HepG2 (cell line): ENCODE results near the gene MAFF. TPM values are rescaled to one million over a fixed set of nuclear protein-coding genes. Genes with fewer than 3 reads are reported as not detected.

ENCODE experiments used
- ATAD3A ChIP-seq: sonication (generic); formaldehyde crosslinking; IDR thresholded peaks from 2 replicates; pipeline ENCODE4 v1.4.0; 2020; ENCODE audit warnings: missing genetic modification reagents
- GATA4 ChIP-seq: sonication (generic); IDR thresholded peaks from 2 replicates; pipeline ENCODE4 v1.6.1; 2016; ENCODE audit warnings: antibody characterized with exemption, low read depth, borderline replicate concordance
- HOXA3 ChIP-seq: sonication (generic); formaldehyde crosslinking; IDR thresholded peaks from 2 replicates; pipeline ENCODE4 v1.5.0; 2020; ENCODE audit warnings: missing genetic modification reagents
- KDM5B ChIP-seq: sonication (generic); formaldehyde crosslinking; IDR thresholded peaks from 2 replicates; pipeline ENCODE4 v1.4.0; 2020; ENCODE audit warnings: missing genetic modification reagents, mild to moderate bottlenecking, borderline replicate concordance
- KLF12 ChIP-seq: sonication (generic); formaldehyde crosslinking; IDR thresholded peaks from 2 replicates; pipeline ENCODE4 v1.4.0; 2020; ENCODE audit warnings: missing genetic modification reagents, borderline replicate concordance
- UBTF ChIP-seq: sonication (generic); formaldehyde crosslinking; IDR thresholded peaks from 2 replicates; pipeline ENCODE4 v1.4.0; 2020; ENCODE audit warnings: mild to moderate bottlenecking, missing genetic modification reagents
- ZBTB10 ChIP-seq: sonication (generic); formaldehyde crosslinking; IDR thresholded peaks from 2 replicates; pipeline ENCODE4 v1.4.0; 2020; ENCODE audit warnings: missing genetic modification reagents, borderline replicate concordance
- ZNF441 ChIP-seq: sonication (generic); formaldehyde crosslinking; IDR thresholded peaks from 2 replicates; pipeline ENCODE4 v1.7.0; 2021; ENCODE audit warnings: missing genetic modification reagents, borderline replicate concordance
- ZNF607 ChIP-seq: sonication (generic); formaldehyde crosslinking; IDR thresholded peaks from 2 replicates; pipeline ENCODE4 v1.5.1; 2020; ENCODE audit warnings: missing genetic modification reagents, mild to moderate bottlenecking, borderline replicate concordance
- polyA plus RNA-seq, 8 experiments: library from polyadenylated mRNA; depleted of rRNA in 3 of 8; stranded (reverse) in 7 of 8; unstranded in 1 of 8; fragments of >200 nt; fragmentation: Illumina TruSeq in 4 of 8; extraction: Trizol in 4 of 8; gene quantifications; 2 replicates each; pipeline versions ENCODE4 v1.2.1 to v1.2.3, GENCODE V29; 2011 to 2016; ENCODE audit warnings: low read depth in 4 of 8, missing spikeins in 1 of 8, mixed read lengths in 1 of 8; ENCODE audit not compliant: insufficient read depth in 1 of 8
- total RNA-seq, 5 experiments: library from RNA; depleted of rRNA; stranded (reverse); fragments of >200 nt; fragmentation: Illumina TruSeq; extraction: Trizol; gene quantifications; 2 replicates each; pipeline ENCODE4 v1.2.3, GENCODE V29; 2016; ENCODE audit warnings: low read depth in 1 of 5
- TF ChIP-seq, protein P1 (sequence below): sonication (generic); formaldehyde crosslinking; conservative IDR thresholded peaks from 2 replicates; pipeline ENCODE4 v1.8.1; 2023; ENCODE audit warnings: missing genetic modification reagents
- TF ChIP-seq, protein P2 (sequence below): IDR thresholded peaks from 2 replicates; pipeline ENCODE4 v1.6.1; 2016; ENCODE audit warnings: low read depth, control low read depth
- TF ChIP-seq, protein P3 (sequence below): sonication (generic); formaldehyde crosslinking; IDR thresholded peaks from 2 replicates; pipeline ENCODE4 v1.9.0; 2022; ENCODE audit warnings: missing genetic modification reagents, mild to moderate bottlenecking, borderline replicate concordance
- TF ChIP-seq, protein P4 (sequence below), 2 experiments: sonication (generic) in 1 of 2; formaldehyde crosslinking in 1 of 2; IDR thresholded peaks; 2 replicates each; pipeline versions ENCODE4 v1.4.0 to v1.6.1; 2016 to 2020; ENCODE audit warnings: borderline replicate concordance in 1 of 2, low read depth in 1 of 2, mild to moderate bottlenecking in 1 of 2, missing genetic modification reagents in 1 of 2

MAFF gene
- total and polyA plus RNA-seq, 2 of the 13 experiments (the other 11 are each of a cell fraction or from before 2014, with no cell fraction given): 5.4 to 14.3 TPM

DNA sequence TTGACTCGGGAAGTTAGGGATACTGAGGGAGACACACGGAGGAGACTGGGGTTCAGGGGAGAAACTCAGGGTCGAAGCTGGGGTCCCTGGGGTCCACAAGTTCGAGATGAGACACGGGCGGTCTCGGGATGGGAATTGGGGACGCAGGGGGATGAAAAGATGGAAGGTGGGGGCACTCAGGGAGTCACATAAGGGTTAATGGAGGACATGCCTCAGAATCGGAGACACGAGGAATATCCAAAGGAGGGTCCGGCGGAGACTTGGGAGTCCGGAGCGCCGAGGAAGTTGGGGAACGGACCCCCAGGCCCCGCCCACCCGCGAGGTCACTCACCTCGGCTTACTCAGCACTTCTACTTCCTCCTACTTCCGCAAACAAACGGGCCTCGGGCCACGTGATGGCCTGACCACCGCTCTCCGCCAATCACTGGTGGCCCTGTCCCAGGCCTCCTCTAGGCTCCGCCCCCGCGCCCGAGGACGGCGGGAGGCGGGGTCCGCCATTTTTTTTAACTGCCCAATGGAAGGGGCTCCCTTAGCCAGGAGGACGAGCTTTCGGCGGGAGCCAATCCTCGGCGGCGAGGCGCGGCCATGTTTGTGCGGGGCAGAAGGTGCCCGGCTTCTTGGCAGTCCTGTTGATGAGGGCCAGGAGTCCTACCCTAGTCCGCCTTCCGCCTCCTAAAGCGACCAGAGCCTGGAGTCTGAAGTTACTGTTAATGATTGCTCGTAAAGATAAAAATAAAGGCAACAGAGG lies 20.2 kb upstream of the MAFF start, which contains the start of gene PLA2G6 (continued):
- TF ChIP-seq UBTF (CRISPR knock-in tag): no peak
- peak; percentile 66; the same call in 1 of the 2 replicates for TF ChIP-seq ZBTB10 (CRISPR knock-in tag)
- no peak for TF ChIP-seq ZNF607 (CRISPR knock-in tag)
- TF ChIP-seq, protein P1, sequence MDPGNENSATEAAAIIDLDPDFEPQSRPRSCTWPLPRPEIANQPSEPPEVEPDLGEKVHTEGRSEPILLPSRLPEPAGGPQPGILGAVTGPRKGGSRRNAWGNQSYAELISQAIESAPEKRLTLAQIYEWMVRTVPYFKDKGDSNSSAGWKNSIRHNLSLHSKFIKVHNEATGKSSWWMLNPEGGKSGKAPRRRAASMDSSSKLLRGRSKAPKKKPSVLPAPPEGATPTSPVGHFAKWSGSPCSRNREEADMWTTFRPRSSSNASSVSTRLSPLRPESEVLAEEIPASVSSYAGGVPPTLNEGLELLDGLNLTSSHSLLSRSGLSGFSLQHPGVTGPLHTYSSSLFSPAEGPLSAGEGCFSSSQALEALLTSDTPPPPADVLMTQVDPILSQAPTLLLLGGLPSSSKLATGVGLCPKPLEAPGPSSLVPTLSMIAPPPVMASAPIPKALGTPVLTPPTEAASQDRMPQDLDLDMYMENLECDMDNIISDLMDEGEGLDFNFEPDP: no peak
- no peak for TF ChIP-seq KDM5B
- TF ChIP-seq GATA4: no peak
- TF ChIP-seq HOXA3 (CRISPR knock-in tag): peak; percentile 68
- TF ChIP-seq, protein P2, sequence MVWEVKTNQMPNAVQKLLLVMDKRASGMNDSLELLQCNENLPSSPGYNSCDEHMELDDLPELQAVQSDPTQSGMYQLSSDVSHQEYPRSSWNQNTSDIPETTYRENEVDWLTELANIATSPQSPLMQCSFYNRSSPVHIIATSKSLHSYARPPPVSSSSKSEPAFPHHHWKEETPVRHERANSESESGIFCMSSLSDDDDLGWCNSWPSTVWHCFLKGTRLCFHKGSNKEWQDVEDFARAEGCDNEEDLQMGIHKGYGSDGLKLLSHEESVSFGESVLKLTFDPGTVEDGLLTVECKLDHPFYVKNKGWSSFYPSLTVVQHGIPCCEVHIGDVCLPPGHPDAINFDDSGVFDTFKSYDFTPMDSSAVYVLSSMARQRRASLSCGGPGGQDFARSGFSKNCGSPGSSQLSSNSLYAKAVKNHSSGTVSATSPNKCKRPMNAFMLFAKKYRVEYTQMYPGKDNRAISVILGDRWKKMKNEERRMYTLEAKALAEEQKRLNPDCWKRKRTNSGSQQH: no peak
- no peak for TF ChIP-seq ATAD3A (CRISPR knock-in tag)
- TF ChIP-seq, protein P3, sequence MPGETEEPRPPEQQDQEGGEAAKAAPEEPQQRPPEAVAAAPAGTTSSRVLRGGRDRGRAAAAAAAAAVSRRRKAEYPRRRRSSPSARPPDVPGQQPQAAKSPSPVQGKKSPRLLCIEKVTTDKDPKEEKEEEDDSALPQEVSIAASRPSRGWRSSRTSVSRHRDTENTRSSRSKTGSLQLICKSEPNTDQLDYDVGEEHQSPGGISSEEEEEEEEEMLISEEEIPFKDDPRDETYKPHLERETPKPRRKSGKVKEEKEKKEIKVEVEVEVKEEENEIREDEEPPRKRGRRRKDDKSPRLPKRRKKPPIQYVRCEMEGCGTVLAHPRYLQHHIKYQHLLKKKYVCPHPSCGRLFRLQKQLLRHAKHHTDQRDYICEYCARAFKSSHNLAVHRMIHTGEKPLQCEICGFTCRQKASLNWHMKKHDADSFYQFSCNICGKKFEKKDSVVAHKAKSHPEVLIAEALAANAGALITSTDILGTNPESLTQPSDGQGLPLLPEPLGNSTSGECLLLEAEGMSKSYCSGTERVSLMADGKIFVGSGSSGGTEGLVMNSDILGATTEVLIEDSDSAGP: no peak; the same call in 1 of the 2 replicates
- TF ChIP-seq ZNF441 (CRISPR knock-in tag): no peak
- TF ChIP-seq KLF12 (CRISPR knock-in tag): no peak
- TF ChIP-seq, protein P4, sequence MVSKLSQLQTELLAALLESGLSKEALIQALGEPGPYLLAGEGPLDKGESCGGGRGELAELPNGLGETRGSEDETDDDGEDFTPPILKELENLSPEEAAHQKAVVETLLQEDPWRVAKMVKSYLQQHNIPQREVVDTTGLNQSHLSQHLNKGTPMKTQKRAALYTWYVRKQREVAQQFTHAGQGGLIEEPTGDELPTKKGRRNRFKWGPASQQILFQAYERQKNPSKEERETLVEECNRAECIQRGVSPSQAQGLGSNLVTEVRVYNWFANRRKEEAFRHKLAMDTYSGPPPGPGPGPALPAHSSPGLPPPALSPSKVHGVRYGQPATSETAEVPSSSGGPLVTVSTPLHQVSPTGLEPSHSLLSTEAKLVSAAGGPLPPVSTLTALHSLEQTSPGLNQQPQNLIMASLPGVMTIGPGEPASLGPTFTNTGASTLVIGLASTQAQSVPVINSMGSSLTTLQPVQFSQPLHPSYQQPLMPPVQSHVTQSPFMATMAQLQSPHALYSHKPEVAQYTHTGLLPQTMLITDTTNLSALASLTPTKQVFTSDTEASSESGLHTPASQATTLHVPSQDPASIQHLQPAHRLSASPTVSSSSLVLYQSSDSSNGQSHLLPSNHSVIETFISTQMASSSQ (IDR thresholded peaks at IDR 0.05; ENCODE audit: low read depth): no peak
- TF ChIP-seq, protein P4 (CRISPR knock-in tag; IDR thresholded peaks at IDR 0.05; ENCODE audit: borderline replicate concordance): no peak
